ENCODE results near the gene PERM1.
"Not testable (repeated sequence)": the region's sequence is repeated elsewhere in the genome, so short reads cannot be mapped to it uniquely, and the experiment has no call there.

The PERM1 gene

GRCh38 chr1:999725-1000356, 17.9 kb upstream of the PERM1 start, which contains the start of gene HES4:
TSS of gene HES4 (minus strand) at chr1:1000097. CDS start at chr1:999973, 124 bp downstream.
- peaks cover 33% of the 10 kb centered on the region for H3K4me1 ChIP-seq (ENCODE audit: control insufficient read depth, insufficient read depth, low read length)
- no peaks in the 10 kb centered on the region for H3K36me3 ChIP-seq (ENCODE audit: control insufficient read depth, insufficient read depth, low read length)
- peaks cover 73% of the 10 kb centered on the region for H3K27me3 ChIP-seq (ENCODE audit: control insufficient read depth, insufficient read depth, low read length)
- no peak within 1 kb of the TSS for H3K4me3 ChIP-seq (ENCODE audit: low read length)
- peak within 1 kb of the TSS; percentile 51 for H3K9ac ChIP-seq (ENCODE audit: low read length)
- H3K9me3 ChIP-seq (ENCODE audit: control insufficient read depth, low read length) = no peaks in the 10 kb centered on the region

GRCh38 chr1:998995-999724, 17.3 kb upstream of the PERM1 start:
- Histone ChIP-seq H3K36me3 (ENCODE audit: control insufficient read depth, insufficient read depth, low read length) (no peaks in the 10 kb centered on the region), H3K9ac (ENCODE audit: low read length) (no peak overlapping the region), H3K4me1 (ENCODE audit: control insufficient read depth, insufficient read depth, low read length) (peaks cover 28% of the 10 kb centered on the region), H3K4me3 (ENCODE audit: low read length) (no peak overlapping the region), H3K27me3 (ENCODE audit: control insufficient read depth, insufficient read depth, low read length) (peaks cover 67% of the 10 kb centered on the region), H3K9me3 (ENCODE audit: control insufficient read depth, low read length) (no peaks in the 10 kb centered on the region)

GRCh38 chr1:998745-998994, 16.8 kb upstream of the PERM1 start:
- no peaks in the 10 kb centered on the region for H3K9me3 ChIP-seq (ENCODE audit: control insufficient read depth, low read length)
- H3K27me3 ChIP-seq (ENCODE audit: control insufficient read depth, insufficient read depth, low read length) = peaks cover 63% of the 10 kb centered on the region
- peaks cover 28% of the 10 kb centered on the region for H3K4me1 ChIP-seq (ENCODE audit: control insufficient read depth, insufficient read depth, low read length)
- no peak overlapping the region for H3K9ac ChIP-seq (ENCODE audit: low read length)
- H3K36me3 ChIP-seq (ENCODE audit: control insufficient read depth, insufficient read depth, low read length) = no peaks in the 10 kb centered on the region
- no peak overlapping the region for H3K4me3 ChIP-seq (ENCODE audit: low read length)

GRCh38 chr1:997993-998744, 16.3 kb upstream of the PERM1 start:
- peaks cover 58% of the 10 kb centered on the region for H3K27me3 ChIP-seq (ENCODE audit: control insufficient read depth, insufficient read depth, low read length)
- no peak overlapping the region for H3K9ac ChIP-seq (ENCODE audit: low read length)
- peaks cover 28% of the 10 kb centered on the region for H3K4me1 ChIP-seq (ENCODE audit: control insufficient read depth, insufficient read depth, low read length)
- no peaks in the 10 kb centered on the region for H3K9me3 ChIP-seq (ENCODE audit: control insufficient read depth, low read length)
- H3K36me3 ChIP-seq (ENCODE audit: control insufficient read depth, insufficient read depth, low read length) = no peaks in the 10 kb centered on the region
- H3K4me3 ChIP-seq (ENCODE audit: low read length) = no peak overlapping the region

GRCh38 chr1:997713-997992, 15.8 kb upstream of the PERM1 start:
- Histone ChIP-seq H3K27me3 (ENCODE audit: control insufficient read depth, insufficient read depth, low read length) (peaks cover 55% of the 10 kb centered on the region), H3K4me1 (ENCODE audit: control insufficient read depth, insufficient read depth, low read length) (peaks cover 28% of the 10 kb centered on the region), H3K4me3 (ENCODE audit: low read length) (no peak overlapping the region), H3K36me3 (ENCODE audit: control insufficient read depth, insufficient read depth, low read length) (no peaks in the 10 kb centered on the region), H3K9me3 (ENCODE audit: control insufficient read depth, low read length) (no peaks in the 10 kb centered on the region), H3K9ac (ENCODE audit: low read length) (no peak overlapping the region)

GRCh38 chr1:996851-997712, 15.2 kb upstream of the PERM1 start:
- H3K4me3 ChIP-seq (ENCODE audit: low read length) = no peak overlapping the region
- peaks cover 27% of the 10 kb centered on the region for H3K4me1 ChIP-seq (ENCODE audit: control insufficient read depth, insufficient read depth, low read length)
- no peaks in the 10 kb centered on the region for H3K36me3 ChIP-seq (ENCODE audit: control insufficient read depth, insufficient read depth, low read length)
- no peaks in the 10 kb centered on the region for H3K9me3 ChIP-seq (ENCODE audit: control insufficient read depth, low read length)
- peaks cover 55% of the 10 kb centered on the region for H3K27me3 ChIP-seq (ENCODE audit: control insufficient read depth, insufficient read depth, low read length)
- H3K9ac ChIP-seq (ENCODE audit: low read length) = no peak overlapping the region

DNA sequence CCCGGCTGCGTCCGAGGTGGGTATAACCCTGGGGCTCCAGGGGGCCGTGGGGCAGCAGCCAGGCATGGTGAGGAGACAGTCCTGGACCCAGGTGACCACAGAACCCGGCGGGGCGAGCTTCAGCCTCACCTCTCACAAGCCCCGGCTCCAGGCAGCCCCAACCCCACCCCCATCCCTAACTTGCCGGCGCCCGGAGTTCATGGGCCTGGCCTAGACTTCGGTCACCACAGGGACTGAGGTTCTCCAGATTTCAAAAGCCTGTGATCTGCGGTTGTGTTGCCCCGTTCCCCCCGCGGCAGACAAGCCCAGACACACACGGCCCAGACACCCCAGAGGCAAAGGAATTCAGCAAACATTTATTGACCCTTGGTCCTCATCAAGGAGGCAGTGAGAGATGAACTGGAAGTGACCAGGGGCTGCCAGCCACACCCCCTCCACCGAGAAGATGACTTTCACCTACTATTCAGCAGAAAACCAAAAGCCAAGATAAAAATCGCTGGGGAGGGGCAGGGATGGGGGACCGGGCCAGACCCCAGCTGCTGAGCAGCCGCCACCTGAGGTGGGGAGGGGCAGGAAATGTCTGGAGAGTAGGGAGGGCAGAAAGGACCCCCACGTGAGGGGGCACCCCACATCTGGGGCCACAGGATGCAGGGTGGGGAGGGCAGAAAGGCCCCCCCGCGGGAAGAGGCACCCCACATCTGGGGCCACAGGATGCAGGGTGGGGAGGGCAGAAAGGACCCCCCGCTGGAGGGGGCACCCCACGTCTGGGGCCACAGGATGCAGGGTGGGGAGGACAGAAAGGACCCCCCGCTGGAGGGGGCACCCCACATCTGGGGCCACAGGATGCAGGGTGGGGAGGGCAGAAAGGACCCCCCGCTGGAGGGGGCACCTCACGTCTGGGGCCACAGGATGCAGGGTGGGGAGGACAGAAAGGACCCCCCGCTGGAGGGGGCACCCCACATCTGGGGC, 14.1 kb upstream of the PERM1 start:
- H3K9me3 ChIP-seq (ENCODE audit: control insufficient read depth, low read length) = no peaks in the 10 kb centered on the region
- peaks cover 17% of the 10 kb centered on the region for H3K4me1 ChIP-seq (ENCODE audit: control insufficient read depth, insufficient read depth, low read length)
- H3K27me3 ChIP-seq (ENCODE audit: control insufficient read depth, insufficient read depth, low read length) = peaks cover 46% of the 10 kb centered on the region
- no peak overlapping the region for H3K4me3 ChIP-seq (ENCODE audit: low read length)
- no peak overlapping the region for H3K9ac ChIP-seq (ENCODE audit: low read length)
- H3K36me3 ChIP-seq (ENCODE audit: control insufficient read depth, insufficient read depth, low read length) = no peaks in the 10 kb centered on the region

GRCh38 chr1:994546-994945, 12.7 kb upstream of the PERM1 start:
- H3K4me3 ChIP-seq (ENCODE audit: low read length); H3K9ac ChIP-seq (ENCODE audit: low read length): not testable (repeated sequence)

GRCh38 chr1:993379-993995, 11.6 kb upstream of the PERM1 start:
- H3K4me1 ChIP-seq (ENCODE audit: control insufficient read depth, insufficient read depth, low read length) = peaks cover 3% of the 10 kb centered on the region
- peaks cover 27% of the 10 kb centered on the region for H3K27me3 ChIP-seq (ENCODE audit: control insufficient read depth, insufficient read depth, low read length)
- H3K9me3 ChIP-seq (ENCODE audit: control insufficient read depth, low read length) = no peaks in the 10 kb centered on the region
- no peak overlapping the region for H3K4me3 ChIP-seq (ENCODE audit: low read length)
- H3K9ac ChIP-seq (ENCODE audit: low read length) = no peak overlapping the region
- no peaks in the 10 kb centered on the region for H3K36me3 ChIP-seq (ENCODE audit: control insufficient read depth, insufficient read depth, low read length)

More at GRCh38 chr1:994546-994945, 12.7 kb upstream of the PERM1 start:
- not testable (repeated sequence) for H3K36me3 ChIP-seq (ENCODE audit: control insufficient read depth, insufficient read depth, low read length); H3K4me1 ChIP-seq (ENCODE audit: control insufficient read depth, insufficient read depth, low read length); H3K9me3 ChIP-seq (ENCODE audit: control insufficient read depth, low read length)
- peaks cover 36% of the 10 kb centered on the region for H3K27me3 ChIP-seq (ENCODE audit: control insufficient read depth, insufficient read depth, low read length)

DNA sequence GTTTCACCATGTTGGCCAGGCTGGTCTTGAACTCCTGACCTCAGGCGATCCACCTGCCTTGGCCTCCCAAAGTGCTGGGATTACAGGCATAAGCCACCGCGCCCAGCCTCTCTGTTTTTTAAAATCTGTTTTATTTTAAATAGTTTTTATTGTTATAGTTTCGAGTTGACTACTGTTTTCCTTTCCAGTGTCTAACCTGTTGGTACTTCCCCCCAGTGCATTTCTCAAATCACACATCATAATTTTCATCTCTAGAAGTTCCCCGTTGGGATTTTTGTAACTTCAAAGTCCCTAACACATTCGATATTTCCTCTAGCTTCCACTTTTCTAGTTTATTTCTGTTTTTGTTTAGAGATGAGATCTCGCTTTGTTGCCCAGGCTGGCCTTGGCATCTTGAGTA, 10.5 kb upstream of the PERM1 start:
- Histone ChIP-seq H3K4me3 (ENCODE audit: low read length) (no peak overlapping the region), H3K27me3 (ENCODE audit: control insufficient read depth, insufficient read depth, low read length) (peaks cover 16% of the 10 kb centered on the region), H3K36me3 (ENCODE audit: control insufficient read depth, insufficient read depth, low read length) (no peaks in the 10 kb centered on the region), H3K4me1 (ENCODE audit: control insufficient read depth, insufficient read depth, low read length) (no peaks in the 10 kb centered on the region), H3K9ac (ENCODE audit: low read length) (no peak overlapping the region), H3K9me3 (ENCODE audit: control insufficient read depth, low read length) (no peaks in the 10 kb centered on the region)

GRCh38 chr1:991895-992294, 10.0 kb upstream of the PERM1 start:
- Histone ChIP-seq H3K9me3 (ENCODE audit: control insufficient read depth, low read length) (no peaks in the 10 kb centered on the region), H3K9ac (ENCODE audit: low read length) (no peak overlapping the region), H3K4me3 (ENCODE audit: low read length) (no peak overlapping the region), H3K36me3 (ENCODE audit: control insufficient read depth, insufficient read depth, low read length) (no peaks in the 10 kb centered on the region), H3K27me3 (ENCODE audit: control insufficient read depth, insufficient read depth, low read length) (peaks cover 11% of the 10 kb centered on the region), H3K4me1 (ENCODE audit: control insufficient read depth, insufficient read depth, low read length) (no peaks in the 10 kb centered on the region)

All from mucosa of stomach (tissue), 1 donor.